ENCODE results near the gene LMCD1. TPM values are rescaled to one million over a fixed set of nuclear protein-coding genes. Genes with fewer than 3 reads are reported as not detected.

LMCD1 gene
- polyA plus RNA-seq, 3 donors: 0.09 to 0.51 TPM; not detected in 1

DNA sequence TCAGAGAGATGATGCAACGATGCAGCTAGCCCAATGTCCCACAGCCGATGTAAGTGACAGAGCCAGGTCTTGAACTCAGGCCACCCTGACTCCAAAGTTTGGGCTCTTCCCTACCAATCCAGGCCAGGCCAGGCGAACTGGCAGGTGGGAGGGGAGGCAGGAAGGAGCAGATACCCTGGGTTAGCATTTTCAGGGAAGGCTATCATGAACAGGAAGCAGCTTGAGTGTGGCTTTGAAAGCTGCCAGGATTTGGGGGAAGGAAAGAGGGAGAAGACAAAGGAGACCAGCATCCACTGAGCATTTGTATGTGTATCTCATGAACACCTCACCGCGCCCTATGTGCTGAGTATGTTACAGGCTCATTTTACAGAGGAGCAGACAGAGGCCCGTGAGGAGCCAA, 38.8 kb downstream of the LMCD1 start:
- Histone ChIP-seq H3K79me2 (ENCODE audit: insufficient read depth, low read length) (no peaks in the 10 kb centered on the region), H3K27me3 (ENCODE audit: control insufficient read depth in 2 of 2, insufficient read depth in 2 of 2, low read length in 2 of 2) (no peaks in the 10 kb centered on the region), H3K9ac (ENCODE audit: insufficient read depth, low read length, poor library complexity, severe bottlenecking) (no peak overlapping the region), H2AFZ (ENCODE audit: insufficient read depth, low read depth, low read length, poor library complexity, severe bottlenecking) (no peak overlapping the region), H3K4me3 (replicated peaks in 1 of 3; ENCODE audit: low read depth in 2 of 3, low read length in 3 of 3) (no peak overlapping the region), H3K27ac (ENCODE audit: low read depth in 1 of 2, low read length in 2 of 2) (no peak overlapping the region), H3K36me3 (replicated peaks in 1 of 2; ENCODE audit: control insufficient read depth in 1 of 2, insufficient read depth in 2 of 2, low read length in 2 of 2) (no peaks in the 10 kb centered on the region), H3K4me2 (replicated peaks; ENCODE audit: extremely low read depth, low read length, poor library complexity, severe bottlenecking) (no peak overlapping the region), H4K20me1 (ENCODE audit: insufficient read depth, low read length) (no peaks in the 10 kb centered on the region), H3K4me1 (ENCODE audit: control insufficient read depth in 1 of 2, insufficient read depth in 2 of 2, low read length in 2 of 2) (no peaks in the 10 kb centered on the region), H3K9me3 (replicated peaks in 1 of 2; ENCODE audit: control insufficient read depth in 1 of 2, insufficient read depth in 1 of 2, low read length in 2 of 2) (peaks cover 0 to 4% of the 10 kb centered on the region in 2 donors)
- intact Hi-C loops (cut with micrococcal nuclease): no loop called here
- peaks cover 0 to 9% (median 2%) of the 10 kb centered on the region in 3 donors for H3K27me3 Mint-ChIP-seq (ENCODE audit: low read depth in 3 of 3)
- no peak overlapping the region for H3K4me3 Mint-ChIP-seq
- no peaks in the 10 kb centered on the region for H3K4me1 Mint-ChIP-seq
- H3K27ac Mint-ChIP-seq: peak overlapping the region in 1 of 7 donors; percentile 20
- DNase-seq: no peak
- WGBS (ENCODE audit: insufficient coverage): 94% methylated on average over 2 of the region's 6 CpGs
- TF ChIP-seq, protein P1, sequence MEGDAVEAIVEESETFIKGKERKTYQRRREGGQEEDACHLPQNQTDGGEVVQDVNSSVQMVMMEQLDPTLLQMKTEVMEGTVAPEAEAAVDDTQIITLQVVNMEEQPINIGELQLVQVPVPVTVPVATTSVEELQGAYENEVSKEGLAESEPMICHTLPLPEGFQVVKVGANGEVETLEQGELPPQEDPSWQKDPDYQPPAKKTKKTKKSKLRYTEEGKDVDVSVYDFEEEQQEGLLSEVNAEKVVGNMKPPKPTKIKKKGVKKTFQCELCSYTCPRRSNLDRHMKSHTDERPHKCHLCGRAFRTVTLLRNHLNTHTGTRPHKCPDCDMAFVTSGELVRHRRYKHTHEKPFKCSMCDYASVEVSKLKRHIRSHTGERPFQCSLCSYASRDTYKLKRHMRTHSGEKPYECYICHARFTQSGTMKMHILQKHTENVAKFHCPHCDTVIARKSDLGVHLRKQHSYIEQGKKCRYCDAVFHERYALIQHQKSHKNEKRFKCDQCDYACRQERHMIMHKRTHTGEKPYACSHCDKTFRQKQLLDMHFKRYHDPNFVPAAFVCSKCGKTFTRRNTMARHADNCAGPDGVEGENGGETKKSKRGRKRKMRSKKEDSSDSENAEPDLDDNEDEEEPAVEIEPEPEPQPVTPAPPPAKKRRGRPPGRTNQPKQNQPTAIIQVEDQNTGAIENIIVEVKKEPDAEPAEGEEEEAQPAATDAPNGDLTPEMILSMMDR (IDR thresholded peaks at IDR 0.05): no peak
- peaks cover 0 to 4% (median 0%) of the 10 kb centered on the region in 7 donors for H3K9me3 Mint-ChIP-seq
- no peaks in the 10 kb centered on the region for H3K36me3 Mint-ChIP-seq

DNA sequence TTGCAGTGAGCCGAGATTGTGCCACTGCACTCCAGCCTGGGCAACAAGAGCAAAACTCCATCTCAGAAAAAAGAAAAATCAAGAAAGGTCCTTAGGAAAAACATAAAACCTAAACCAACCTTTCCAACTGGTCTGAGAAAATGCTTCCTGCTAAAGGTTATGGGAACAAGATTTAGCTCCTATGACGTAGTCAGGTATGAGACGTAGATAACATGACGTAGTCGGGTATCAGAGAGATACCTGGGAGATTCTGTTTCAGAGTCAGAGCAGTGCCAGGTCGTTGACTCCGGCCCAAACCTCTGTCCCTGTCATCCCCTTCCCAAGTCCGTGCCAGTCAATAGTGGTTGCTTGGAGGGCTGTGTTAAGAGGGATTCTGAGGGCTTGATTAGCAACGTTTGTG, 39.9 kb downstream of the LMCD1 start:
- Histone ChIP-seq H3K9me3 (replicated peaks in 1 of 2; ENCODE audit: control insufficient read depth in 1 of 2, insufficient read depth in 1 of 2, low read length in 2 of 2) (peaks cover 0 to 4% of the 10 kb centered on the region in 2 donors), H3K79me2 (ENCODE audit: insufficient read depth, low read length) (no peaks in the 10 kb centered on the region), H3K4me3 (replicated peaks in 1 of 3; ENCODE audit: low read depth in 2 of 3, low read length in 3 of 3) (no peak overlapping the region), H3K4me2 (replicated peaks; ENCODE audit: extremely low read depth, low read length, poor library complexity, severe bottlenecking) (no peak overlapping the region), H3K27me3 (ENCODE audit: control insufficient read depth in 2 of 2, insufficient read depth in 2 of 2, low read length in 2 of 2) (no peaks in the 10 kb centered on the region), H3K9ac (ENCODE audit: insufficient read depth, low read length, poor library complexity, severe bottlenecking) (no peak overlapping the region), H3K36me3 (replicated peaks in 1 of 2; ENCODE audit: control insufficient read depth in 1 of 2, insufficient read depth in 2 of 2, low read length in 2 of 2) (no peaks in the 10 kb centered on the region), H3K4me1 (ENCODE audit: control insufficient read depth in 1 of 2, insufficient read depth in 2 of 2, low read length in 2 of 2) (no peaks in the 10 kb centered on the region), H3K27ac (ENCODE audit: low read depth in 1 of 2, low read length in 2 of 2) (no peak overlapping the region), H4K20me1 (ENCODE audit: insufficient read depth, low read length) (no peaks in the 10 kb centered on the region), H2AFZ (ENCODE audit: insufficient read depth, low read depth, low read length, poor library complexity, severe bottlenecking) (no peak overlapping the region)
- intact Hi-C loops (cut with micrococcal nuclease): no loop called here
- 96% methylated on average over 7 of the region's 9 CpGs for WGBS (ENCODE audit: insufficient coverage)
- TF ChIP-seq, protein P1 (IDR thresholded peaks at IDR 0.05): no peak
- Mint-ChIP-seq H3K4me1 (no peaks in the 10 kb centered on the region), H3K27me3 (ENCODE audit: low read depth in 3 of 3) (peaks cover 1 to 8% (median 2%) of the 10 kb centered on the region in 3 donors), H3K4me3 (no peak overlapping the region), H3K9me3 (peaks cover 0 to 4% (median 0%) of the 10 kb centered on the region in 7 donors), H3K36me3 (no peaks in the 10 kb centered on the region), H3K27ac (no peak overlapping the region)
- no peak for DNase-seq

Measured in CD14-positive monocyte (primary cell).